ENCODE data around the gene SERPIND1. TPM values are rescaled to one million over a fixed set of nuclear protein-coding genes. Genes with fewer than 3 reads are reported as not detected.
A peak's percentile ranks its signal among the peaks of the same experiment; 100 is the strongest.

SERPIND1 gene
- total and polyA plus RNA-seq, 9 donors = 0.22 to 5.0 (median 1.1) TPM

- Histone ChIP-seq H3K36me3 (no peaks in the 10 kb centered on the region), H3K27ac (no peak overlapping the region), H3K9me3 (no peaks in the 10 kb centered on the region), H3K4me1 (ENCODE audit: insufficient read depth) (no peaks in the 10 kb centered on the region), H3K27me3 (no peaks in the 10 kb centered on the region), H3K4me3 (no peak overlapping the region)
- intact Hi-C loops (cut with DNase I) = no loop called here
- WGBS, 3 donors = 79 to 90% (median 83%) methylated on average over 3 of the region's 3 CpGs
- DNase-seq = no peak
- no peak for TF ChIP-seq CTCF (IDR thresholded peaks at IDR 0.05)
- TF ChIP-seq EP300 (IDR thresholded peaks at IDR 0.05) = no peak
Observed at GRCh38 chr22:20749453-20749852, 24.5 kb upstream of the SERPIND1 start.

- Histone ChIP-seq H3K9me3 (no peaks in the 10 kb centered on the region), H3K4me3 (no peak overlapping the region), H3K36me3 (no peaks in the 10 kb centered on the region), H3K27me3 (no peaks in the 10 kb centered on the region), H3K4me1 (ENCODE audit: insufficient read depth) (no peaks in the 10 kb centered on the region), H3K27ac (no peak overlapping the region)
- intact Hi-C loops (cut with DNase I) = no loop called here
- WGBS, 3 donors = 47 to 58% (median 53%) methylated on average over 9 of the region's 9 CpGs
- TF ChIP-seq CTCF (IDR thresholded peaks at IDR 0.05) (no peak), EP300 (IDR thresholded peaks at IDR 0.05) (no peak), POLR2A (IDR thresholded peaks at IDR 0.05) (no peak)
- peak; percentile 37 to 64 (median 61) for DNase-seq
Observed at GRCh38 chr22:20750461-20751184, 23.3 kb upstream of the SERPIND1 start.

GRCh38 chr22:20751185-20751851 lies 22.6 kb upstream of the SERPIND1 start:
- 90 to 92% (median 91%) methylated on average over 17 to 18 of the region's 18 CpGs for WGBS, 3 donors
- Histone ChIP-seq H3K9me3 (no peaks in the 10 kb centered on the region), H3K36me3 (no peaks in the 10 kb centered on the region)

More at GRCh38 chr22:20751185-20751851, 22.6 kb upstream of the SERPIND1 start:
- Histone ChIP-seq H3K27me3 (no peaks in the 10 kb centered on the region), H3K4me3 (no peak overlapping the region), H3K4me1 (ENCODE audit: insufficient read depth) (no peaks in the 10 kb centered on the region), H3K27ac (no peak overlapping the region)
- intact Hi-C loops (cut with DNase I) = no loop called here
- no peak for DNase-seq
- TF ChIP-seq CTCF (IDR thresholded peaks at IDR 0.05) (no peak), POLR2A (IDR thresholded peaks at IDR 0.05) (no peak), EP300 (IDR thresholded peaks at IDR 0.05) (no peak)
